HG02943 (cell line): ENCODE data around the gene SH3GL2.

ENCODE experiments used
- ATAC-seq: cut with Tn5 transposase; IDR thresholded peaks from one replicate; pipeline ENCODE4 v1.9.1; 2021; ENCODE audit warnings: mild to moderate bottlenecking, low read depth, moderate library complexity; ENCODE audit not compliant: unreplicated experiment

SH3GL2 gene

GRCh38 chr9:17609312-17610005 is 30.6 kb downstream of the SH3GL2 start:
- no peak for ATAC-seq

DNA sequence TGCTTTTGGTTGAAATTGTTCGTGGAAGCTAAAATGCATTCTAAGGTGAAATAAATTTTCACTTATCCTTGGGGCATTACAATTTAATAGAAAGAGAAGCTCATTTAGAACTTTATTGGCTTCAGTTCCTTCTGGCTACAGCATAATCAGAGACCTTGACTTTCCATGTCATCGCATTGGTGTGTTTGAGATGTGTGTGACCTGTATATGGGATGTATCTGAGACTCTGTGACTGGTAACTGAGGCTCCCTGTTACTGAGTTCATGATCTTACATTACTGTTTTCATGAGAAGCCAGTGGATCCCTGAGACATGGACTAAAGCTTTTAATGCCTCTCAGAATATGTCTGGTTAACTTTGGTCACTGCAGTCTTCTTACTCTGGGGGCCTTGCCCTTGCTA is 32.5 kb downstream of the SH3GL2 start:
- no peak for ATAC-seq

DNA sequence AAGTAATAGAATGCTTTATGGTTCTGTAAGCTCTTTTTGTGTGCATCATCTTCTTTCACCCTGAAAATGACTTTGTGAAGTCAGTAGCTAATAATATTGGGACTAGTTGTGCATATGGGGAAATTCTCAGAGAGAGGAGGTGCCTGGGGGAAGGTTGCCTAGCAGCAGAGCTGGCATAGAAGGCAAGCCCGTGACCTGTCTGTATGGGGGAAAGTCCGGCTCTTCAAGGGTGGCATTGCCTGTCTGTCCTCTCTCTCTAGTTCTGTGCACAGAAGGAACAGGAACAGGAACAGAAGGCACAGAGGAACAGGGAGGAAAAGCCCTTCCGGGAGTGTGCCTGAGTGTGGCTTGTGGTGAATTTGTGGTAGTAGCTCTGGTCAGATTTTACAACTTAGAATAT is 33.1 kb downstream of the SH3GL2 start:
- ATAC-seq, result no peak

- no peak for ATAC-seq
Measured at GRCh38 chr9:17613758-17614157, 34.9 kb downstream of the SH3GL2 start.

DNA sequence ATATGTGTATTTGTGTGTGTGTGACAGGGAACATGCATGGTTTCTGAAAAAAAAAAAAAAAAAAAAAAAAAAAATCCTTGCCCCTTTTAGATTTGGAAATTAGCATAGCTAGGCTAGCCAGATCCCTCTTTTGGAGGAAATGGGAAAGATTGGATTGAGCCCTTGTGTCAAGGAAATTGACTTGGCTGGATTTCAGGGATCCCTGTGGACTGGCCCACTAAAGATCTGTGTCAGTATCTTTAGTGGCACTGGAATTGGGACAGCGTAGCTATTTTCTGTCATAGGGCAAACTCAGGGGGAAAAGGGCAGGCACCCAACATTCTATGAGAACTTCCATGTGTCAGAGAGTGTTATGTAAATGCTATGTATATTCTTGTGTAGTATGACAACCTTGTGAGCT is 35.4 kb downstream of the SH3GL2 start:
- ATAC-seq, result no peak

DNA sequence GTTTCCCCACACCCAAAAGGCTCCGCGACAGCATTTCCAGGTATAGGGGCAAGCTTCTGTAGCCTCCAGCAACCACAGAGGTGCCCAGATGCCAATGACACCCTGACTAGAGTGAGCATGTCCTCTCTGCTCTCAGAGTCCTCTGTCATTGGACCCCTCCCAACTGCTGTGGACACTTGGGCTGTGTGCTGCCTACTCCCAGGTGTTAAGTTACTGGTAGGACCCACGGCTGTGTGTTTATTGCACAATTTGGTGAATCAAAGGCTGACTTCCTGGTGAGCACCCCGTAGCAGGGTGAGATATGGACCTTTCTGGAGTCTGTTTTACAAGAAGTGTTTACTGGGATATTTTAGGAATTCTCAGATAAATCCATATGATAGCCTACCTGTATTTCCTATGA is 36.0 kb downstream of the SH3GL2 start:
- no peak for ATAC-seq

- ATAC-seq, result no peak
Measured at GRCh38 chr9:17622141-17622540, 43.3 kb downstream of the SH3GL2 start.

DNA sequence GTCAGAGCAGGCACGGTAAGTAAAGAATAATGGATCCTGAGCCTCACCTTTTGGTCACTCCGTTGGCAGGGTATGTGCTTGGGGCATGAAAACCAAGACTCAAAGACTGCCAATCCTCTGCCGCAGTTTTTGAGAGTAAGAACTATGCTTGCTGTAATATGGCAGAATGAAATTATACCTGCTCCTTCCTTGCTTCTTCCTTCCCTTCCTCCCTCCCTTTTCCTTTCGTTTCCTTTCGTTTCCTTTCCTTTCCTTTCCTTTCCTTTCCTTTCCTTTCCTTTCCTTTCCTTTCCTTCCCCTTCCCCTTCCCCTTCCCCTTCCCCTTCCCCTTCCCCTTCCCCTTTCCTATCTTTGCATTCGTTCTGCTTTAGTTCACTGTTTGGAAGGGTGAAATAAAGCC is 43.9 kb downstream of the SH3GL2 start:
- ATAC-seq, result no peak

DNA sequence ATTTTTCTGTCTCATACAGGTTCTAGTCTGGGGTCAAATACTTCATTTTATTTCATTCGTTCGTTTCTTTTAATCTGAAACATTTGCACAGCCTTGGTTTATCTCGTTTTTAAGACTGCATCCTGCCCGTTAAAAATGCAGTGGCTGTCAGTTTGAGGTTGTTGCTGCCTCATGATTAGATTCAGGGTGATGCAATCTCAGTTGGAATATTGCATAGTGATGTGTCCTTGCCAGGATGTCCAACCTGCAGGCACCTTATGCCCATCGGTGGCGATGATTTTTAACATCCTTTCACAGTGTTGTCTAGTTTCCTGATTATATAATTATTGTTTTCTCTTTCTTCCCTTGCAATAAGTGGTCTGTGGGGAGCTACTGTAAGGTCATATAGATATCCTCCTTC is 45.1 kb downstream of the SH3GL2 start:
- ATAC-seq, result no peak

DNA sequence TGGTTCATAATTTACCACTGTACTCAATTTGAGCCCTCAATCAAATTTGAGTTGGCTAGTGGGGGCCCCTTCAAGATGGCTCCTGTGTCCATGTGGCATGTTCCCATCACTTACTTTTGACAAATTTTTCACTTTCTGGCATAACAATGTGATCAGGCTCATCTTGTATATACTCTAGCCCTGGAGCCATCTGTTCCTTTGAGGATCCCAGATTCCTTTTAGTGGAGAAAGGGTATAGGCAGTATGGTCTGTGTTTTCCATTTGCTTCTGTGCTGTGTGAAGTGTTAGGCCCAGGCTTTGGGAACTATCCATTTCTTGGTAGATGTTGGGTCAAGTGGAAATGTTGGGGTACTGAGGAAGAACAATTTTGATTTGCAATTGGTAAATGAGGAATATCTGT is 45.7 kb downstream of the SH3GL2 start:
- no peak for ATAC-seq

DNA sequence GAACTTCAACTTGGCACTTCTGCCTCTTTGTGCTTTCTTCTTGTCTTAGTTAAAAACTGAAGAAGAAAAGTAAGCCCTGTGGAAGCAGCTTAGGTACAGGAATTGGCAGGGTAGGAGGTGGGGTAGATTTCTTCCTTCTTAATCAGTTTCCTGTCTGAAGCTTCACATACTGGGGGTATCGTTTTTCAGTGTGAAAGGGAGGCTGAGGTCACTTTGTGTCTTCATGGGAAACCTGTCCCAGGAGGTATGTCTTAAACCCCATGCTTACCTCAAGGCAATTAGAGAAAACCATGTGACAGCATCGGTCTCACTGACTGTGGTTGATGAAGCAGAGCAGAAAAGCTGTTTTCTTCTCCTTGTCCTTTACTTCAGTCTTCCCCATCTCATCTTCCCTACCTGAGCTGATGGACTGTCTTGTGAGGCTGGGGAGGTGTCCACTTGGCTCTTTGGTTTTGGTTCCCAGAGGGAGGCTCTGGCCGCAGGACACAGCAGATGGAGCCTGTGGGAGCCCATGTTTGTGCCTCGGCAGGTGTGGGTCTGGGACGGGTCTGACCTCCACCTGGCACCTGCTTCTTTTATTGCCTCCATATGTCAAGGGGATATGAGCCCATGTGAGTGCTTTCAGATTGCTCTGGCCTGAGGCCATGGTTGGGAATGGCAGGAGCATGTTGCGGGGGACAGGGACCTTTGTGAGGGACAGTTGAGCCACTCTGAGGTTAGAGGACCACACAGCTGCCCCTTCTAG is 47.0 kb downstream of the SH3GL2 start:
- no peak for ATAC-seq

GRCh38 chr9:17627641-17628040 is 48.8 kb downstream of the SH3GL2 start:
- ATAC-seq, result no peak

DNA sequence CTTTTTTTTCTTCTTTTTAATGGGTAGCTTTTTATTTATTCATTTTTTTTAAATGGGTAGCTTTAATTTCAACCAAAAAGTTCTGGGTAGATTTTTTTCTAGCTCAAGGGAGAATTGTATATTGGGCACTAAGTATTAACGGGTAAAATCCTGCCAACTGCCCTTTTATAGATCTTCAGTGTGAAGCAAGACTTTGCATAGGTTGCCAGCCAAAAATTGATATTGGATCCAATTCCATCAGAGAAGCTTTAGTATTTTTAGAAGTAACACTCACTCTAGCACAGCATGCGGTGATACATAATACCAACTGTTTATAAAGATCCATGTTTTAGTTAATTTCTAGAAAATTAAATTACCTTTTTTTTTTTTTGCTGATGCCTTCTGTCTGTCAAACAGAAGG is 49.8 kb downstream of the SH3GL2 start:
- no peak for ATAC-seq

DNA sequence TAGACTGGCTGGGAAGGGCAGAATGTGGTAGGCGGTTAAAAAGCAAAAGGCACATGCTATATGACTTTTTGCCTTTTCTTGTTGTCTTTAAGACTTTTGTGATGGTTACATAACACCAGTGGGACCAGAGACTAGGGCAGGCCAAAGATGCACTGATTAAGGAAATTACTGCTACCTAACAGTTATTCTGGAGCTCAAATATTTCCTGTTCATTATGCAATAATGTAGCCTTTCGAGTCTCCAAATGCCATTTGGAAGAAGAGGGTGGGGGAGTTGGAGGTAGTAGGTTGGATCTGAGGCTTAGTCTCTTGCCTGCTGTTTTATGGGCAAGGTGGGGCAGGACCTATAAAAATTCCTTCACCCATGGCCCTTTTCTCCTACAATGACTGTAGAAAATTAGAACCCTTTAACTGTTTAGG is 51.7 kb downstream of the SH3GL2 start:
- no peak for ATAC-seq

DNA sequence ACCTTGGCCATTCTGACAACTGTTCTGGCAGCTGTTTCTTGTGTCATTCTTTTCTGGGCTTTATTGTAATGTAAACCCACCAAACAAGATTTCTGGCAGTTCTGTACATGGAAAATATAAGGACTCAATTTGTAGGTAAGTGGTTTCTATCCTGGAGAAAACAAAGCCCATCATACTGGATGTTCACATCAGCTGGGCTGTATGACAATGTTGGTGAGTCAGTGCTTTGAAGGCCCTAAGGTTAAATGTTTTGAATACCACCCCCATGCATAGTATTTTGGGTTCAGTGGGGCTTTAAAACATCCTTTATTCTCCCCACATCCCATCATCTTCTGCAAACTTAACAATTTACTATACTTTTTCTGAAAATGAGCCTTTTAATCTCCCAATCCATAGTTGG is 52.5 kb downstream of the SH3GL2 start:
- ATAC-seq, result no peak

DNA sequence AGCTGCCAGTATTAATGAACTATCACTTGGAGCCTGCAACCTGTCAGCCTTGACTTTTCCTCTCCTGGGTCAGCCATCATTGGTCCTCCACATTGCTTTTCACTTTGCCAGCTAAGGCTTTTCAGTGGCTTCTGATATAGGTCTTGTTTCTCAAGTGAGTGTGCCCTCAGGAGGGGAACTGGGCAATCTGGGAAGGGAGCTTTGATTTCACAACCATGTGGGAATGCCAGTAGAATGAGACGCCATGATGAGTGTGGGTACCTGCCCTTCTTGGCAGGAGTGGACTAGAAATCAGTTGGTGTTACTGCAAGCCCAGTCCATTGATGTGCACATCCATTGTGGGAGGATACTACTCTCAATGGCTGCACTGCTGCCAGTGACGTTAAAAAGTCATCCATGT is 54.1 kb downstream of the SH3GL2 start:
- ATAC-seq, result no peak

- ATAC-seq, result no peak
Measured at GRCh38 chr9:17635115-17635890, 56.4 kb downstream of the SH3GL2 start.

DNA sequence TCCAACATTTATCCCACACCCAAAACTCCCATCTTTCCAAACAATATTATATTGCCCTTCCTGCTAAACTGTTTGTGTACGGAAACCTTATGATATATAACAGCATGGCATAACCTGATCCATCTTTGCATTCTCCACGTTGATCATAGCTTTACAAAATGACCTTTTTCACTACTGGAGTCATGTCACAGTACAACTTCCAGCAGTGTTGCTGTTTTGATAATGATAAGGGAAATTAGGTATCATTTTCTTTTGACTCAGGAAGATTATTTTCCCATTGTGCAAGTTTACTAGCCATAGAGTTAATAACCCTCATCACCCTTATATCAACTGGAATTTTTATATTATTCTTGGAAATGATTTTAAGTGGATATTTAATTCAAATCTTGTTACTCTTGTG is 57.5 kb downstream of the SH3GL2 start:
- no peak for ATAC-seq

DNA sequence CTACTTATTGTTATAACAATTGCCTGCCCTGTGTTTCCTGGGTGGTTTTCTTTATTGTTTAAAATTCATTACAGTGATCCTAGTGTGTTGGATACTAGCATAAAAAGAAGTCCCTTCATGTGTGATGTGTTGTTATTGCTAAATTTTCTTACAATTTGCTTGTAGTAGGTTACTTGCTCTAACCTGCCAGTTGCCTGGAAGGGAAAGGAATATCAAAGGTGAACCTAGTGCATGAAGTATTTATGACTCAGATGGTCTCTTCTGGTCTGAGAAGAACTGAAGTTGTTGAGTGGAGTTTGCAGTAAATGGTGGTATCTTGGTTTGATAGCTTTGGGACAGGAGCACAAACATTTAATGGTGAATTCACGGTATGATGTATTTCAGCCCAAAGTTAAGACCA is 58.0 kb downstream of the SH3GL2 start:
- ATAC-seq, result no peak

DNA sequence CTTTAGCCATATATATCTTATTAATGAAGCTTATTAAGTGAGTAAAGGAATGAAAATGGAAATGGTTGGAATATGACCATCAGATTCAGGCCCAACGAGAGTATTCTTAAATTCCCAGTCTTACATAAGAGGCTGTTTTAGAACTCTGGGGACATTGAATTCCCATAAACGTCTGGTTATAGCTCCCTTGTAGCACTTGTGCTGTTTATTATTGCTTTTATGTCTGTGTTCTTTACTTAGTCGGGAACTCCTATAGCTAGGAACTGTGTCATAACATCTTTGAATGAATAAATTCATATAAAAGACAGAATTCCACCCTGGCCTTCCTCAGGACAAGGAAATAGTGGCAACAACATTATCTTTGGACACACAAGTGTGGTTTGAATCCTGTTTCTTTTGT is 58.4 kb downstream of the SH3GL2 start:
- no peak for ATAC-seq

DNA sequence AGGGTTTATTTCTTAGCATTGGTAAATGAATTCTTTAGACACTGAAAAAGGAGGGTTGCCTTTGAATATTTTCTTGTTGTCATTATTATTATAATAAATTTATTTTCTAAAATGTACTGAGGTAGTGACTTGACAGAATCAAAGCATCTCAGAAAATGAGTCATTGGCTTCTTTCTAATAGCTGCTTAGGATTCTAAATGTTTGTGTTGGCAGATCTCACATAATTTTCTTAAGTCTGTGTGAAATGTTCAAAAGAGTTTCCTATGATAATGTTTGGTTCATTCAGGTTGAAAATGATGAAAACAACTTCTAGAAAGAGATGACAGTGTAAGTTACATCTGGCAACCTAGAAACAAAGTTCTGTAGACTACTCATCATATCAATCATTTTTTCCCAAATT is 69.7 kb downstream of the SH3GL2 start:
- ATAC-seq, result no peak

GRCh38 chr9:17651725-17652124 is 72.9 kb downstream of the SH3GL2 start:
- ATAC-seq, result no peak
